ENCODE results near the gene MAD1L1.

GRCh38 chr7:1887251-1887650 is 345.5 kb downstream of the MAD1L1 start:
- TF ChIP-seq CTCF (IDR thresholded peaks at IDR 0.05; ENCODE audit: extremely low read depth in 1 of 2, insufficient read depth in 1 of 2, low read depth in 1 of 2, low read length in 2 of 2): no peak
- no peak for TF ChIP-seq POLR2A (IDR thresholded peaks at IDR 0.05; ENCODE audit: low read depth, low read length)
- no peak for TF ChIP-seq POLR2AphosphoS5 (IDR thresholded peaks at IDR 0.05; ENCODE audit: insufficient read depth, low read depth, low read length)
- no peak for TF ChIP-seq EZH2 (IDR thresholded peaks at IDR 0.05; ENCODE audit: borderline replicate concordance, low read depth, low read length, severe bottlenecking)
- TF ChIP-seq MAX (IDR thresholded peaks at IDR 0.05; ENCODE audit: insufficient read depth, insufficient read length): no peak
